B cell (primary cell): Measurements from ENCODE around the gene TADA1. TPM values are rescaled to one million over a fixed set of nuclear protein-coding genes. Genes with fewer than 3 reads are reported as not detected.

Experiments used
- ATAC-seq: fragments of 200-7000 bp; cut with Tn5 transposase; one replicate; pipeline ENCODE4 v1.10.0; 2021; ENCODE audit warnings: low read depth, mild to moderate bottlenecking, moderate number of reproducible peaks, moderate library complexity
- CTCF ChIA-PET: fragments of 350-600 bp; sonication (Branson Sonifier 250); formaldehyde crosslinking; loops from one replicate; lab custom pipeline; 2021; ENCODE audit warnings: antibody characterized with exemption, inconsistent platforms; lab: Charles Lee
- POLR2A ChIA-PET: fragments of 350-600 bp; sonication (Branson Sonifier 250); formaldehyde crosslinking; loops from one replicate; lab custom pipeline; 2021; ENCODE audit warnings: antibody characterized with exemption; lab: Charles Lee
- DNase-seq: peaks from one replicate; pipeline ENCODE4 v3.0.0; 2013
- H2AFZ ChIP-seq: 2 replicates; pipeline ENCODE4 v1.6.1; 2012; ENCODE audit warnings: mild to moderate bottlenecking, low read depth, low read length; ENCODE audit not compliant: insufficient read depth, poor library complexity, severe bottlenecking
- H3K27ac ChIP-seq, 2 donors: 1 replicate in 1 of 2; 2 replicates in 1 of 2; pipeline ENCODE4 v1.5.1; 2012 to 2013; ENCODE audit warnings: low read length in 2 of 2, mild to moderate bottlenecking in 2 of 2, moderate library complexity in 1 of 2
- H3K27me3 ChIP-seq, 4 experiments: fragments of 200-600 bp in 1 of 4; sonication (generic) in 1 of 4; replicated peaks in 1 of 4; 1 replicate in 2 of 4; 2 replicates in 2 of 4; pipeline versions ENCODE4 v1.6.1 to v1.7.0; 2013 to 2016; ENCODE audit warnings: low read length in 3 of 4, mild to moderate bottlenecking in 2 of 4, mixed read lengths in 1 of 4, moderate library complexity in 1 of 4; ENCODE audit not compliant: insufficient read depth in 4 of 4, control insufficient read depth in 3 of 4; ENCODE audit errors: control extremely low read depth in 1 of 4
- H3K36me3 ChIP-seq, 2 experiments: replicated peaks in 1 of 2; 1 replicate in 1 of 2; 2 replicates in 1 of 2; pipeline versions ENCODE4 v1.6.1 to v1.7.1; 2013; ENCODE audit warnings: low read length in 1 of 2; ENCODE audit not compliant: insufficient read depth in 2 of 2, control insufficient read depth in 1 of 2; ENCODE audit errors: control extremely low read depth in 1 of 2, extremely low read depth in 1 of 2
- H3K4me1 ChIP-seq, 2 donors: fragments of 200-600 bp in 1 of 2; sonication (generic) in 1 of 2; 1 replicate in 1 of 2; 2 replicates in 1 of 2; pipeline versions ENCODE4 v1.5.1 to v1.6.1; 2013 to 2017; ENCODE audit warnings: low read length in 2 of 2; ENCODE audit not compliant: control insufficient read depth in 2 of 2, insufficient read depth in 2 of 2
- H3K4me2 ChIP-seq: replicated peaks from 2 replicates; pipeline ENCODE3; 2012; ENCODE audit warnings: mild to moderate bottlenecking, low read depth, low read length; ENCODE audit not compliant: poor library complexity, severe bottlenecking
- H3K4me3 ChIP-seq, 5 experiments: fragments of 200-600 bp in 1 of 5; sonication (generic) in 1 of 5; 1 replicate in 3 of 5; 2 replicates in 2 of 5; pipeline versions ENCODE4 v1.5.1 to v1.7.0; 2011 to 2016; ENCODE audit warnings: low read length in 4 of 5, mild to moderate bottlenecking in 4 of 5, low read depth in 2 of 5, control low read depth in 1 of 5, moderate library complexity in 1 of 5; ENCODE audit not compliant: insufficient read depth in 1 of 5; ENCODE audit errors: control extremely low read depth in 1 of 5, extremely low read depth in 1 of 5
- H3K79me2 ChIP-seq: fragments of 200-600 bp; sonication (generic); one replicate; pipeline ENCODE4 v1.6.0; 2016; ENCODE audit warnings: low read length; ENCODE audit not compliant: control insufficient read depth, insufficient read depth
- H3K9ac ChIP-seq: fragments of 200-600 bp; sonication (generic); 2 replicates; pipeline ENCODE4 v1.6.1; 2017; ENCODE audit warnings: mild to moderate bottlenecking, low read length, moderate library complexity
- H3K9me3 ChIP-seq, 3 donors: one replicate each; pipeline versions ENCODE4 v1.6.1 to v1.7.1; 2013; ENCODE audit warnings: low read length in 2 of 3; ENCODE audit not compliant: control insufficient read depth in 2 of 3, insufficient read depth in 1 of 3; ENCODE audit errors: control extremely low read depth in 1 of 3
- H4K20me1 ChIP-seq: 2 replicates; pipeline ENCODE4 v1.6.0; 2012; ENCODE audit warnings: mild to moderate bottlenecking, low read length; ENCODE audit not compliant: insufficient read depth, control insufficient read depth, poor library complexity, severe bottlenecking
- H3K27ac Mint-ChIP-seq: one replicate; pipeline ENCODE4 v1.8.0; 2021; ENCODE audit warnings: mixed read lengths
- H3K27me3 Mint-ChIP-seq: one replicate; pipeline ENCODE4 v1.8.0; 2021; ENCODE audit warnings: mixed read lengths
- H3K4me1 Mint-ChIP-seq: one replicate; pipeline ENCODE4 v1.8.0; 2021; ENCODE audit warnings: mixed read lengths
- H3K4me3 Mint-ChIP-seq: one replicate; pipeline ENCODE4 v1.8.0; 2021; ENCODE audit warnings: mixed read lengths
- H3K9me3 Mint-ChIP-seq: one replicate; pipeline ENCODE4 v1.8.0; 2022; ENCODE audit warnings: mixed read lengths; ENCODE audit not compliant: insufficient read depth
- CTCF ChIP-seq: fragments of 200-600 bp; IDR thresholded peaks from one replicate; pipeline ENCODE4 v1.8.0; 2022; ENCODE audit warnings: antibody characterized with exemption, mild to moderate bottlenecking
- EZH2 ChIP-seq: IDR thresholded peaks from 2 replicates; pipeline ENCODE4 v1.6.1; 2012; ENCODE audit warnings: borderline replicate concordance, low read depth, mild to moderate bottlenecking, moderate library complexity, low read length; ENCODE audit not compliant: insufficient read depth, poor library complexity, severe bottlenecking
- WGBS: methylation state at CpG from one replicate; pipeline ENCODE4 v1.1.5; 2013; ENCODE audit warnings: missing lambda C conversion rate; ENCODE audit not compliant: insufficient coverage; 5-methylcytosine and 5-hydroxymethylcytosine counted together
- intact Hi-C: fragments of 100-400 bp; cut with micrococcal nuclease; formaldehyde crosslinking; loops from one replicate; pipeline ENCODE4 v1.10.0; 2022
- polyA plus RNA-seq: library from polyadenylated mRNA; depleted of rRNA; stranded (reverse); fragments of >200 nt; gene quantifications from 2 replicates; pipeline ENCODE4 v1.2.3, GENCODE V29; 2012
- total RNA-seq, 2 donors: library from RNA; stranded (reverse); fragments of 120-200 nt in 1 of 2; gene quantifications; 1 replicate in 1 of 2; 2 replicates in 1 of 2; pipeline versions ENCODE4 v1.2.3 to v1.2.4, GENCODE V29; 2013 to 2022

TADA1 gene
- total and polyA plus RNA-seq, 2 donors (not counting 1 experiment from before 2014, with no cell fraction given), result 12.0 to 12.9 TPM

GRCh38 chr1:166858726-166859419 lies 17.2 kb downstream of the TADA1 start:
- CTCF ChIA-PET, result interaction anchor here (1.0 kb wide), 1 partner anchor 200 kb away, joined by 3 read pairs; no protein-coding TSS in a partner anchor
- H3K4me2 ChIP-seq, result no peak overlapping the region
- H3K4me3 ChIP-seq, result no peak overlapping the region
- H2AFZ ChIP-seq, result no peak overlapping the region
- Mint-ChIP-seq H3K9me3 (no peaks in the 10 kb centered on the region), H3K27ac (peak overlapping the region; percentile 0), H3K4me3 (no peak overlapping the region), H3K4me1 (peaks cover 13% of the 10 kb centered on the region), H3K27me3 (no peaks in the 10 kb centered on the region)
- H3K4me1 ChIP-seq, result peaks cover 3 to 6% of the 10 kb centered on the region in 2 donors
- WGBS, result 87% methylated on average over 6 of the region's 7 CpGs
- H4K20me1 ChIP-seq, result no peaks in the 10 kb centered on the region
- peak overlapping the region; percentile 8 for H3K9ac ChIP-seq
- ATAC-seq, result no peak
- POLR2A ChIA-PET, result no interaction called here
- H3K27me3 ChIP-seq, result no peaks in the 10 kb centered on the region
- intact Hi-C loops, result no loop called here
- peaks cover 6 to 72% of the 10 kb centered on the region in 2 experiments for H3K36me3 ChIP-seq
- no peaks in the 10 kb centered on the region for H3K79me2 ChIP-seq
- no peak for DNase-seq
- no peaks in the 10 kb centered on the region for H3K9me3 ChIP-seq
- TF ChIP-seq CTCF, result no peak
- no peak for TF ChIP-seq EZH2
- no peak overlapping the region for H3K27ac ChIP-seq

- H3K79me2 ChIP-seq, result no peaks in the 10 kb centered on the region
- H3K9me3 Mint-ChIP-seq, result no peaks in the 10 kb centered on the region
- H3K4me2 ChIP-seq, result no peak overlapping the region
- H3K4me3 Mint-ChIP-seq, result no peak overlapping the region
- no peaks in the 10 kb centered on the region for H4K20me1 ChIP-seq
- no peaks in the 10 kb centered on the region for H3K27me3 Mint-ChIP-seq
- H3K27ac Mint-ChIP-seq, result no peak overlapping the region
- intact Hi-C loops, result no loop called here
- H3K27ac ChIP-seq, result no peak overlapping the region
- DNase-seq (no peak), ATAC-seq (no peak)
- peaks cover 7 to 73% of the 10 kb centered on the region in 2 experiments for H3K36me3 ChIP-seq
- H3K4me1 Mint-ChIP-seq, result peaks cover 13% of the 10 kb centered on the region
- no peak overlapping the region for H2AFZ ChIP-seq
- no peaks in the 10 kb centered on the region for H3K9me3 ChIP-seq
- H3K9ac ChIP-seq, result no peak overlapping the region
- no peak for TF ChIP-seq CTCF
- no peak for TF ChIP-seq EZH2
- peaks cover 3 to 6% of the 10 kb centered on the region in 2 donors for H3K4me1 ChIP-seq
- CTCF ChIA-PET, result no interaction called here
- POLR2A ChIA-PET, result no interaction called here
- no peak overlapping the region for H3K4me3 ChIP-seq
- no peaks in the 10 kb centered on the region for H3K27me3 ChIP-seq
- 98% methylated on average over 3 of the region's 3 CpGs for WGBS
These were observed 18.1 kb downstream of the TADA1 start for GRCh38 chr1:166857995-166858394.
